HepG2 (cell line): ENCODE data around the gene SIGLEC10. TPM values are rescaled to one million over a fixed set of nuclear protein-coding genes. Genes with fewer than 3 reads are reported as not detected.

Experiments used
- AGO1 ChIP-seq: fragments of 200-400 bp; formaldehyde crosslinking; IDR thresholded peaks from 2 replicates; pipeline ENCODE4 v1.6.1; 2017; ENCODE audit warnings: mild to moderate bottlenecking, low read depth, low read length, moderate library complexity; ENCODE audit not compliant: poor library complexity, severe bottlenecking
- AKAP8 ChIP-seq: sonication (generic); formaldehyde crosslinking; IDR thresholded peaks from 2 replicates; pipeline ENCODE4 v1.5.1; 2020; ENCODE audit warnings: mild to moderate bottlenecking, missing genetic modification reagents
- ASH2L ChIP-seq: fragments of 300-600, 200-600 bp; sonication (generic); IDR thresholded peaks from 2 replicates; pipeline ENCODE4 v1.7.0; 2017; ENCODE audit warnings: low read depth, mild to moderate bottlenecking, moderate library complexity, mixed read lengths, low read length; ENCODE audit not compliant: insufficient read length
- ESRRA ChIP-seq: sonication (generic); formaldehyde crosslinking; IDR thresholded peaks from 2 replicates; pipeline ENCODE4 v1.5.1; 2020; ENCODE audit warnings: mild to moderate bottlenecking, low read depth, missing genetic modification reagents
- FOXC1 ChIP-seq: sonication (generic); formaldehyde crosslinking; IDR thresholded peaks from 2 replicates; pipeline ENCODE4 v1.8.0; 2022; ENCODE audit warnings: mild to moderate bottlenecking, missing genetic modification reagents, borderline replicate concordance
- FOXK2 ChIP-seq: fragments of 450-650 bp; IDR thresholded peaks from 2 replicates; pipeline ENCODE4 v1.6.1; 2016
- HNRNPK ChIP-seq: fragments of 200-400 bp; formaldehyde crosslinking; IDR thresholded peaks from 2 replicates; pipeline ENCODE4 v1.6.1; 2018; ENCODE audit warnings: low read length, low read depth, moderate library complexity, mild to moderate bottlenecking; ENCODE audit not compliant: poor library complexity, severe bottlenecking
- KLF11 ChIP-seq: IDR thresholded peaks from 2 replicates; pipeline ENCODE4 v1.6.1; 2016; ENCODE audit warnings: missing compliant biosample characterization
- MAFK ChIP-seq, 2 experiments: IDR thresholded peaks in 1 of 2; conservative IDR thresholded peaks in 1 of 2; 2 replicates each; pipeline ENCODE4 v1.6.1; 2011; ENCODE audit warnings: improper control_type of control experiment in 2 of 2, low read length in 2 of 2
- NKX3-1 ChIP-seq: sonication (generic); formaldehyde crosslinking; IDR thresholded peaks from 2 replicates; pipeline ENCODE4 v1.5.0; 2020; ENCODE audit warnings: missing genetic modification reagents
- NR2F2 ChIP-seq: IDR thresholded peaks from 2 replicates; pipeline ENCODE4 v1.6.1; 2012; ENCODE audit warnings: low read depth, inconsistent platforms, borderline replicate concordance
- RCOR2 ChIP-seq: IDR thresholded peaks from 2 replicates; pipeline ENCODE4 v1.6.1; 2016; ENCODE audit warnings: missing biosample characterization, missing genetic modification reagents
- YEATS2 ChIP-seq: sonication (generic); formaldehyde crosslinking; IDR thresholded peaks from 2 replicates; pipeline ENCODE4 v1.4.0; 2020; ENCODE audit warnings: missing genetic modification reagents, borderline replicate concordance
- ZFAT ChIP-seq: sonication (generic); formaldehyde crosslinking; conservative IDR thresholded peaks from 2 replicates; pipeline ENCODE4 v1.8.1; 2023; ENCODE audit warnings: missing genetic modification reagents, inconsistent platforms
- ZKSCAN1 ChIP-seq: fragments of 150-350 bp; IDR thresholded peaks from 2 replicates; pipeline ENCODE4 v1.6.1; 2014; ENCODE audit warnings: low read length
- ZMYM4 ChIP-seq: sonication (generic); formaldehyde crosslinking; IDR thresholded peaks from 2 replicates; pipeline ENCODE4 v1.8.1; 2023; ENCODE audit warnings: mild to moderate bottlenecking, missing genetic modification reagents
- ZNF10 ChIP-seq: sonication (generic); formaldehyde crosslinking; IDR thresholded peaks from 2 replicates; pipeline ENCODE4 v1.4.0; 2020; ENCODE audit warnings: mild to moderate bottlenecking, low read depth, missing genetic modification reagents, borderline replicate concordance
- ZNF17 ChIP-seq: sonication (generic); formaldehyde crosslinking; IDR thresholded peaks from 2 replicates; pipeline ENCODE4 v1.5.0; 2020; ENCODE audit warnings: mild to moderate bottlenecking, missing genetic modification reagents
- ZNF224 ChIP-seq: sonication (generic); formaldehyde crosslinking; IDR thresholded peaks from 2 replicates; pipeline ENCODE4 v1.5.0; 2020; ENCODE audit warnings: mild to moderate bottlenecking, missing genetic modification reagents
- ZNF256 ChIP-seq: sonication (generic); formaldehyde crosslinking; conservative IDR thresholded peaks from 2 replicates; pipeline ENCODE4 v1.4.0; 2020; ENCODE audit warnings: missing genetic modification reagents
- ZNF282 ChIP-seq: fragments of 450-650 bp; IDR thresholded peaks from 2 replicates; pipeline ENCODE4 v1.6.1; 2018; ENCODE audit not compliant: partially characterized antibody
- ZNF430 ChIP-seq: sonication (generic); formaldehyde crosslinking; IDR thresholded peaks from 2 replicates; pipeline ENCODE4 v1.9.0; 2021; ENCODE audit warnings: mild to moderate bottlenecking, missing genetic modification reagents
- ZNF660 ChIP-seq: sonication (generic); formaldehyde crosslinking; IDR thresholded peaks from 2 replicates; pipeline ENCODE4 v1.5.1; 2020; ENCODE audit warnings: mild to moderate bottlenecking, low read depth, missing genetic modification reagents, borderline replicate concordance
- polyA plus RNA-seq, 8 experiments: library from polyadenylated mRNA; depleted of rRNA in 3 of 8; stranded (reverse) in 7 of 8; unstranded in 1 of 8; fragments of >200 nt; fragmentation: Illumina TruSeq in 4 of 8; extraction: Trizol in 4 of 8; gene quantifications; 2 replicates each; pipeline versions ENCODE4 v1.2.1 to v1.2.3, GENCODE V29; 2011 to 2016; ENCODE audit warnings: low read depth in 4 of 8, missing spikeins in 1 of 8, mixed read lengths in 1 of 8; ENCODE audit not compliant: insufficient read depth in 1 of 8
- total RNA-seq, 5 experiments: library from RNA; depleted of rRNA; stranded (reverse); fragments of >200 nt; fragmentation: Illumina TruSeq; extraction: Trizol; gene quantifications; 2 replicates each; pipeline ENCODE4 v1.2.3, GENCODE V29; 2016; ENCODE audit warnings: low read depth in 1 of 5
- TF ChIP-seq, protein P1 (sequence below): fragments of 450-650 bp; IDR thresholded peaks from 2 replicates; pipeline ENCODE4 v1.6.1; 2016
- TF ChIP-seq, protein P2 (sequence below): sonication (generic); formaldehyde crosslinking; IDR thresholded peaks from 2 replicates; pipeline ENCODE4 v1.4.0; 2020; ENCODE audit warnings: mild to moderate bottlenecking, low read depth, missing genetic modification reagents
- TF ChIP-seq, protein P3 (sequence below): sonication (generic); formaldehyde crosslinking; IDR thresholded peaks from 2 replicates; pipeline ENCODE4 v1.8.1; 2023; ENCODE audit warnings: mild to moderate bottlenecking, moderate library complexity, missing genetic modification reagents

SIGLEC10 gene
- total and polyA plus RNA-seq, 2 of the 13 experiments (the other 11 are each of a cell fraction or from before 2014, with no cell fraction given) = not detected

DNA sequence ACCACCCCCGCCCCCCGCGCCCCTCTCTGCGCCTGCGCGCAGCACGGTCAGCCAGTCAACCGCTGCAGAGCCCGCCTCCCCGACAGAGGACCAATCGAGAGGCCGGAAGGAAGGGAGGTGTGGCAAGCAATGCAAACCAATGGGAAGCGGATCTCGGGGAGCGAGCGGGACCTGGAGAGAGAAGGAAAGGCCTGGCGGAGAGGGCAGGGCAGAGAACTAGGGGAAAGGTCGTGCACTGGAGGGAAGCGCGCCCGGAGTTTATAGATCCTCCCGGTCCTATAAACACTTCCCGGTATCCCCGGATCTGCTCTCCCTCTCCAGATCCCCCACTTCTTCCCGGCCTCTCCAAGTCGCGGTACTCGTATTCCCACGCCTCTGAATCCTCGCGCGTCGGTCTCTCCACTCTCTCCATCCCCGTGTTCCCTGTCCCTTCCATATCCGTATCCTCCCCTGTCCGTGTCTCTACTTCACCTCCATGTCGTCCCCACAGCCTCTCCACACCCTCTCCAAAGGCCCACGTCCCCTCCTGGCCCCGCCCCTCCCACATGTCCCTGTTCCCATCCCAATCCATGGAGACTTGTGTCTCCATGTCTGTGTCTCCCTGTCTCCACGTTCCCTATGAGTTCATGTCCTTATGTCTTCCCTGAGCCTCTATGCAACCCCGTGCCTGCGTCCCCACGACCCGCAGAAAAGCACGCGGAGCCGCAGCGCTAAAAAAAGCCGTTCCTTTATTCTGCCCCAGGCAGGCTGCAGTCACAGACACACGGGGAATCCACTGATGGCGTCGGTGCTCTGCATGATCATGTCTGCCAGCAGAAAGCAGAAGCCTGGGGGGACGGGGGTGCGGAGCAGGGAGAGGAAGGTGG lies 50.8 kb downstream of the SIGLEC10 start (continued):
- TF ChIP-seq, protein P1, sequence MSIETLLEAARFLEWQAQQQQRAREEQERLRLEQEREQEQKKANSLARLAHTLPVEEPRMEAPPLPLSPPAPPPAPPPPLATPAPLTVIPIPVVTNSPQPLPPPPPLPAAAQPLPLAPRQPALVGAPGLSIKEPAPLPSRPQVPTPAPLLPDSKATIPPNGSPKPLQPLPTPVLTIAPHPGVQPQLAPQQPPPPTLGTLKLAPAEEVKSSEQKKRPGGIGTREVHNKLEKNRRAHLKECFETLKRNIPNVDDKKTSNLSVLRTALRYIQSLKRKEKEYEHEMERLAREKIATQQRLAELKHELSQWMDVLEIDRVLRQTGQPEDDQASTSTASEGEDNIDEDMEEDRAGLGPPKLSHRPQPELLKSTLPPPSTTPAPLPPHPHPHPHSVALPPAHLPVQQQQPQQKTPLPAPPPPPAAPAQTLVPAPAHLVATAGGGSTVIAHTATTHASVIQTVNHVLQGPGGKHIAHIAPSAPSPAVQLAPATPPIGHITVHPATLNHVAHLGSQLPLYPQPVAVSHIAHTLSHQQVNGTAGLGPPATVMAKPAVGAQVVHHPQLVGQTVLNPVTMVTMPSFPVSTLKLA = no peak
- TF ChIP-seq ASH2L = no peak
- peak; percentile 24; the same call in 1 of the 2 replicates for TF ChIP-seq ZMYM4 (CRISPR knock-in tag)
- no peak for TF ChIP-seq RCOR2
- TF ChIP-seq, protein P2, sequence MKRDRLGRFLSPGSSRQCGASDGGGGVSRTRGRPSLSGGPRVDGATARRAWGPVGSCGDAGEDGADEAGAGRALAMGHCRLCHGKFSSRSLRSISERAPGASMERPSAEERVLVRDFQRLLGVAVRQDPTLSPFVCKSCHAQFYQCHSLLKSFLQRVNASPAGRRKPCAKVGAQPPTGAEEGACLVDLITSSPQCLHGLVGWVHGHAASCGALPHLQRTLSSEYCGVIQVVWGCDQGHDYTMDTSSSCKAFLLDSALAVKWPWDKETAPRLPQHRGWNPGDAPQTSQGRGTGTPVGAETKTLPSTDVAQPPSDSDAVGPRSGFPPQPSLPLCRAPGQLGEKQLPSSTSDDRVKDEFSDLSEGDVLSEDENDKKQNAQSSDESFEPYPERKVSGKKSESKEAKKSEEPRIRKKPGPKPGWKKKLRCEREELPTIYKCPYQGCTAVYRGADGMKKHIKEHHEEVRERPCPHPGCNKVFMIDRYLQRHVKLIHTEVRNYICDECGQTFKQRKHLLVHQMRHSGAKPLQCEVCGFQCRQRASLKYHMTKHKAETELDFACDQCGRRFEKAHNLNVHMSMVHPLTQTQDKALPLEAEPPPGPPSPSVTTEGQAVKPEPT (CRISPR knock-in tag) = no peak
- TF ChIP-seq HNRNPK = peak; percentile 90
- TF ChIP-seq, protein P3, sequence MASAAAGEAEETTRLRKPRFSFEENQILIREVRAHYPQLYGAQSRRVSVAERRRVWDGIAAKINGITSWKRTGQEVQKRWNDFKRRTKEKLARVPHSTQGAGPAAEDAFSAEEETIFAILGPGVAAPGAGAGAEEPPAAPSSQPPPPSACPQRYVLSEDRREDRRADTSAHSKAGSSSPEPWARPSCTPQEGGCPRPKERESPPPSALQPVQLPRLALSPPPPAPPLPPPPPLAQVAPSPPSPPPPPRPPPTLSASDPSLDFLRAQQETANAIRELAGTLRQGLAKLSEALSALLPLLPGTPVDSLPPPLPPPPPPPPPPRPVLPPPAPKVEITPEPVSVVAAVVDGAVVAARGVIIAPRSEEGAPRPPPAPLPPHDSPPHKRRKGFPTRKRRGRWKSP (CRISPR knock-in tag) = peak; percentile 34; the same call in 1 of the 2 replicates
- TF ChIP-seq MAFK (conservative IDR thresholded peaks at IDR 0.05 in 1 of 2, IDR thresholded peaks at IDR 0.05 in 1 of 2; ENCODE audit: low read length in 2 of 2) = no peak
- TF ChIP-seq FOXK2 = no peak
- TF ChIP-seq AGO1 = peak; percentile 94
- TF ChIP-seq AKAP8 (CRISPR knock-in tag) = peak; percentile 77
- no peak; the same call in 1 of the 2 replicates for TF ChIP-seq NR2F2
- no peak for TF ChIP-seq ZNF10
- no peak for TF ChIP-seq YEATS2 (CRISPR knock-in tag)
- TF ChIP-seq ESRRA (CRISPR knock-in tag) = no peak
- no peak; the same call in 1 of the 2 replicates for TF ChIP-seq KLF11 (CRISPR knock-in tag)
- TF ChIP-seq ZKSCAN1 = no peak
- peak; percentile 22; the same call in 1 of the 2 replicates for TF ChIP-seq ZNF224 (CRISPR knock-in tag)
- no peak for TF ChIP-seq FOXC1 (CRISPR knock-in tag)
- no peak; the same call in 1 of the 2 replicates for TF ChIP-seq ZNF430
- TF ChIP-seq ZNF256 (CRISPR knock-in tag) = no peak
- no peak for TF ChIP-seq ZFAT
- no peak for TF ChIP-seq NKX3-1 (CRISPR knock-in tag)
- no peak for TF ChIP-seq ZNF282
- no peak for TF ChIP-seq ZNF660 (CRISPR knock-in tag)
- no peak for TF ChIP-seq ZNF17 (CRISPR knock-in tag)
